ENCODE measurements around the gene PARD6G.

The PARD6G gene

GRCh38 chr18:80184243-80184772, 63.0 kb downstream of the PARD6G start:
- Histone ChIP-seq H3K9ac (ENCODE audit: low read depth, low read length) (no peak overlapping the region), H3K27ac (ENCODE audit: low read depth, low read length) (no peak overlapping the region), H3K4me3 (ENCODE audit: low read length) (no peak overlapping the region), H3K9me3 (ENCODE audit: insufficient read depth, low read depth, low read length) (no peaks in the 10 kb centered on the region), H3K4me1 (ENCODE audit: insufficient read depth, low read length) (no peaks in the 10 kb centered on the region), H3K27me3 (ENCODE audit: insufficient read depth, low read length) (no peaks in the 10 kb centered on the region), H3K36me3 (ENCODE audit: insufficient read depth, low read length) (no peaks in the 10 kb centered on the region)
- 93% methylated on average over 26 of the region's 26 CpGs for WGBS

- Histone ChIP-seq H3K9me3 (ENCODE audit: insufficient read depth, low read depth, low read length) (no peaks in the 10 kb centered on the region), H3K9ac (ENCODE audit: low read depth, low read length) (no peak overlapping the region), H3K4me1 (ENCODE audit: insufficient read depth, low read length) (no peaks in the 10 kb centered on the region), H3K4me3 (ENCODE audit: low read length) (no peak overlapping the region), H3K27me3 (ENCODE audit: insufficient read depth, low read length) (no peaks in the 10 kb centered on the region), H3K27ac (ENCODE audit: low read depth, low read length) (no peak overlapping the region), H3K36me3 (ENCODE audit: insufficient read depth, low read length) (no peaks in the 10 kb centered on the region)
- 93% methylated on average over 13 of the region's 13 CpGs for WGBS
These were observed 63.9 kb downstream of the PARD6G start for GRCh38 chr18:80183273-80184050.

DNA sequence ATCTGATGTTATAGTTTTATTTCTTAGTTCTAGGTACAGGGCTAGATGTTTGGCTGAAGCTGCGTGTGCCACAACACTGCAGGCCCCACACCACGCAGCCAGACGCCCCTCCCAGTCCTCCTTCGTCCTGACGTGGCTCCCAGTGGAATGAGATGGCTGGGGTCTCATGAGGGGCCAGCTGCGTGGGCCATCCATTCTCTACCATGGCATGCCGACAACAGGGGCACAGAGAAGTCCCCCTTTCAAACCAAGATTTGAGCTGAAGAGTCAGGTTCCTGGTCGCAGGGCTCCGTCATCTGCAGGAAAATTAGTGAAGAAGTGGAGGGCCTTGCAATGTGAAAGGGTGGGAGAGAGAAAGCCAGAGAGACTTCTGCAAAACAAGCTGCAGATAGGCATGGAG, 64.5 kb downstream of the PARD6G start:
- no peak overlapping the region for H3K4me3 ChIP-seq (ENCODE audit: low read length)
- H3K27me3 ChIP-seq (ENCODE audit: insufficient read depth, low read length): no peaks in the 10 kb centered on the region
- H3K27ac ChIP-seq (ENCODE audit: low read depth, low read length): no peak overlapping the region
- 92% methylated on average over 9 of the region's 9 CpGs for WGBS
- no peaks in the 10 kb centered on the region for H3K9me3 ChIP-seq (ENCODE audit: insufficient read depth, low read depth, low read length)
- no peaks in the 10 kb centered on the region for H3K36me3 ChIP-seq (ENCODE audit: insufficient read depth, low read length)
- H3K4me1 ChIP-seq (ENCODE audit: insufficient read depth, low read length): no peaks in the 10 kb centered on the region
- H3K9ac ChIP-seq (ENCODE audit: low read depth, low read length): no peak overlapping the region

DNA sequence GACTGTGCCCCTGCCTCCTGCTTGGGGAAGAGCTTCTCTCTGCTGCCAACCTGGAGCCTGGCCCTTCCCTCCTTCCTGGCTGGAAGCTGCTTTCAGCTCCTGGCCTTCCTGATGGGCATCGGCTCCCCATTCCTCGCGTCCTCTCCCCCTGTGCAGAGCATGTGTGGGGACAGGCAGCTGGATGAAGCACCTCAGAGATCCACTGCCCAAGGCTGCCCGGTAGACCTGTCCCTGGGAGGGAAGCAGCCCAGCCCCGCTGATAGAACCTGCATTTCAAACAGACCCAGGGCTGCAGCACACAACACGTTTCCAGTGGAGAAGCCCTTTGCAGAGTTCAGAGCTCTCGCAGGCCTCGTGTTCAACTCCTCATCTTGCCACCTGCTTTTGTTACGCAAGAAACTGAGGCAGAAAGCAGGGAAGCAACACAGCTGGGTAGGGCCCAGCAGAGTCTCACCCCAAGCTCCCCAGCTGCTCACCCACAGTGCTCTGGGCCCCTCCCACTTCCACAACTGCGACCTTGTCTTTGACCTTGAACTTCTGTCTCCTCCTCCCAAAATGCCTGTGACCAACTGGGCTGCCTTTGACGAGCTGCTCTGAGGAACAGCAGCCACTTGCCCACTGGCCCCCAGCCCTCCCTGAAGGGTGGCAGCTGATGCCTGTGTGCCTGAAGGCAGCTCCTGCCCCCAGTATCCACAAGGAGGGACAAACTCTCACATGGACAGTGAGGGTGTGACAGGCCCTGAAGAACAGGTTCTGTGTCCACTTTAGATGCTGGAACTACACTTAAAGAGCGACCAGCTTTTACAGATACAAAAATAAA, 65.5 kb downstream of the PARD6G start:
- H3K27ac ChIP-seq (ENCODE audit: low read depth, low read length): no peak overlapping the region
- 84% methylated on average over 12 of the region's 12 CpGs for WGBS
- no peaks in the 10 kb centered on the region for H3K36me3 ChIP-seq (ENCODE audit: insufficient read depth, low read length)

DNA sequence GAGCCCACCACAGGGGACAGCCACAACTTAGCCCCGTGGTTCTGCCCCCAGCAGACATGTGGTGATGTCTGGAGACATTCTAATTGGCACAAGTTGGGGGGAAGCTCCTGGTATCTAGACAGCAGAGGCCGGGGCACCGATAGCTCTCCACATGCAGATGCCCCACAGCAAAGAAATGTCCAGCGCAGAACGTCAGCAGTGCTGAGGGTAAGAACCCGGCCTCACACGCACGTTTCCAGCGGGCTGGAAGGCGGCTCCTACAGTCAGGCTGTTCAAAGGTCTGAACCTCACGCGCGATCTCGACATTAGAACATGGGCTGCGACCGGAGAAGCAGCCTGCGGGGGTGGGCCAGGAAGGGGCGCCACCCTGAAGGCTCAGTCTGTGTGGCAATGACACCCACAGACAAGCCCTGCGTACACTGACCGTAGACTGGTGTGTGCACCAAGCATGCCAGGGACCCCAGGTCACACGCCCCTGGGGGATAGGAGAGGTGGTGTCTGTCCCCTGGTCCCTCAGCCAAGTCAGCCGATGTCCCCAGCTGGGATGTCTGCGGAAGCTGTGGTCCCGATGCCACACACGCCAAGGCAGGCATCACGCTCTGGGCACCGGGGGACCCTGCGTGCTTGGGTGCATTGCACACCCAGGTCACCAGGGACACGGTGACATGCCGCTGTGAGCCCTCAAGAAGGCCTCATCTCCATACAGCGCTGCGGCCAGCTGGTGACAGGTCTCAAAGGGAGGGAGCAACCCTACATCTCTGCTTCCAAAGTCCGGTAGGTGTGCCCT, 66.3 kb downstream of the PARD6G start:
- H3K9ac ChIP-seq (ENCODE audit: low read depth, low read length): no peak overlapping the region
- no peaks in the 10 kb centered on the region for H3K36me3 ChIP-seq (ENCODE audit: insufficient read depth, low read length)
- H3K27ac ChIP-seq (ENCODE audit: low read depth, low read length): no peak overlapping the region
- no peaks in the 10 kb centered on the region for H3K27me3 ChIP-seq (ENCODE audit: insufficient read depth, low read length)
- H3K9me3 ChIP-seq (ENCODE audit: insufficient read depth, low read depth, low read length): no peaks in the 10 kb centered on the region
- no peak overlapping the region for H3K4me3 ChIP-seq (ENCODE audit: low read length)
- no peaks in the 10 kb centered on the region for H3K4me1 ChIP-seq (ENCODE audit: insufficient read depth, low read length)
- WGBS: 95% methylated on average over 33 of the region's 33 CpGs

More for the DNA sequence above, 65.5 kb downstream of the PARD6G start:
- H3K4me1 ChIP-seq (ENCODE audit: insufficient read depth, low read length): no peaks in the 10 kb centered on the region
- H3K9me3 ChIP-seq (ENCODE audit: insufficient read depth, low read depth, low read length): no peaks in the 10 kb centered on the region
- no peak overlapping the region for H3K9ac ChIP-seq (ENCODE audit: low read depth, low read length)
- no peaks in the 10 kb centered on the region for H3K27me3 ChIP-seq (ENCODE audit: insufficient read depth, low read length)
- no peak overlapping the region for H3K4me3 ChIP-seq (ENCODE audit: low read length)

- Histone ChIP-seq H3K4me3 (ENCODE audit: low read length) (no peak overlapping the region), H3K27me3 (ENCODE audit: insufficient read depth, low read length) (no peaks in the 10 kb centered on the region)
These were observed 67.3 kb downstream of the PARD6G start for GRCh38 chr18:80179857-80180558.

GRCh38 chr18:80178935-80179818, 68.1 kb downstream of the PARD6G start:
- Histone ChIP-seq H3K4me3 (ENCODE audit: low read length) (no peak overlapping the region), H3K9ac (ENCODE audit: low read depth, low read length) (no peak overlapping the region), H3K27ac (ENCODE audit: low read depth, low read length) (no peak overlapping the region), H3K36me3 (ENCODE audit: insufficient read depth, low read length) (no peaks in the 10 kb centered on the region), H3K9me3 (ENCODE audit: insufficient read depth, low read depth, low read length) (no peaks in the 10 kb centered on the region), H3K4me1 (ENCODE audit: insufficient read depth, low read length) (no peaks in the 10 kb centered on the region), H3K27me3 (ENCODE audit: insufficient read depth, low read length) (no peaks in the 10 kb centered on the region)
- WGBS: 92% methylated on average over 30 of the region's 30 CpGs

More at GRCh38 chr18:80179857-80180558, 67.3 kb downstream of the PARD6G start:
- WGBS: 95% methylated on average over 20 of the region's 20 CpGs
- no peaks in the 10 kb centered on the region for H3K4me1 ChIP-seq (ENCODE audit: insufficient read depth, low read length)
- no peak overlapping the region for H3K27ac ChIP-seq (ENCODE audit: low read depth, low read length)
- no peaks in the 10 kb centered on the region for H3K36me3 ChIP-seq (ENCODE audit: insufficient read depth, low read length)
- H3K9ac ChIP-seq (ENCODE audit: low read depth, low read length): no peak overlapping the region
- H3K9me3 ChIP-seq (ENCODE audit: insufficient read depth, low read depth, low read length): no peaks in the 10 kb centered on the region

GRCh38 chr18:80177128-80177527, 70.2 kb downstream of the PARD6G start:
- no peaks in the 10 kb centered on the region for H3K4me1 ChIP-seq (ENCODE audit: insufficient read depth, low read length)
- no peaks in the 10 kb centered on the region for H3K36me3 ChIP-seq (ENCODE audit: insufficient read depth, low read length)
- 83% methylated on average over 8 of the region's 8 CpGs for WGBS
- no peaks in the 10 kb centered on the region for H3K9me3 ChIP-seq (ENCODE audit: insufficient read depth, low read depth, low read length)
- H3K27ac ChIP-seq (ENCODE audit: low read depth, low read length): no peak overlapping the region
- no peak overlapping the region for H3K4me3 ChIP-seq (ENCODE audit: low read length)
- H3K9ac ChIP-seq (ENCODE audit: low read depth, low read length): no peak overlapping the region
- no peaks in the 10 kb centered on the region for H3K27me3 ChIP-seq (ENCODE audit: insufficient read depth, low read length)

GRCh38 chr18:80176334-80177073, 70.8 kb downstream of the PARD6G start:
- H3K27ac ChIP-seq (ENCODE audit: low read depth, low read length): no peak overlapping the region
- no peaks in the 10 kb centered on the region for H3K9me3 ChIP-seq (ENCODE audit: insufficient read depth, low read depth, low read length)
- no peaks in the 10 kb centered on the region for H3K27me3 ChIP-seq (ENCODE audit: insufficient read depth, low read length)
- H3K36me3 ChIP-seq (ENCODE audit: insufficient read depth, low read length): no peaks in the 10 kb centered on the region
- H3K4me1 ChIP-seq (ENCODE audit: insufficient read depth, low read length): no peaks in the 10 kb centered on the region
- WGBS: 94% methylated on average over 17 of the region's 17 CpGs
- H3K9ac ChIP-seq (ENCODE audit: low read depth, low read length): no peak overlapping the region
- no peak overlapping the region for H3K4me3 ChIP-seq (ENCODE audit: low read length)

Data from HUES64 (cell line).